ENCODE measurements around the gene TBL3.
A peak's percentile ranks its signal among the peaks of the same experiment; 100 is the strongest.

TBL3 gene

GRCh38 chr16:1974157-1975070, 2.6 kb downstream of the TBL3 start:
- TF ChIP-seq CTCF (IDR thresholded peaks at IDR 0.05): no peak
- Mint-ChIP-seq H3K4me1 (peaks cover 20% of the 10 kb centered on the region), H3K4me3 (peak overlapping the region; percentile 13), H3K9me3 (no peaks in the 10 kb centered on the region), H3K36me3 (ENCODE audit: low read depth) (peaks cover 5% of the 10 kb centered on the region), H3K27ac (no peak overlapping the region), H3K27me3 (ENCODE audit: low read depth, poor library complexity) (peaks cover 20% of the 10 kb centered on the region)
- DNase-seq: no peak

- no peak for DNase-seq
- no peak overlapping the region for H3K27ac Mint-ChIP-seq
- TF ChIP-seq CTCF (IDR thresholded peaks at IDR 0.05): no peak
- H3K4me3 Mint-ChIP-seq: no peak overlapping the region
- H3K27me3 Mint-ChIP-seq (ENCODE audit: low read depth, poor library complexity): peaks cover 32% of the 10 kb centered on the region
- H3K36me3 Mint-ChIP-seq (ENCODE audit: low read depth): peaks cover 5% of the 10 kb centered on the region
- no peaks in the 10 kb centered on the region for H3K9me3 Mint-ChIP-seq
- peaks cover 20% of the 10 kb centered on the region for H3K4me1 Mint-ChIP-seq
These were observed 3.8 kb downstream of the TBL3 start for GRCh38 chr16:1975432-1976215.

- no peak for DNase-seq
- Mint-ChIP-seq H3K27ac (no peak overlapping the region), H3K9me3 (no peaks in the 10 kb centered on the region), H3K4me1 (peaks cover 15% of the 10 kb centered on the region), H3K4me3 (no peak overlapping the region), H3K27me3 (ENCODE audit: low read depth, poor library complexity) (peaks cover 38% of the 10 kb centered on the region), H3K36me3 (ENCODE audit: low read depth) (peaks cover 5% of the 10 kb centered on the region)
- no peak for TF ChIP-seq CTCF (IDR thresholded peaks at IDR 0.05)
These were observed 4.3 kb downstream of the TBL3 start for GRCh38 chr16:1976216-1976520.

GRCh38 chr16:1976951-1977874, 5.4 kb downstream of the TBL3 start:
- H3K4me3 Mint-ChIP-seq: no peak overlapping the region
- no peak for DNase-seq
- no peak overlapping the region for H3K27ac Mint-ChIP-seq
- peaks cover 7% of the 10 kb centered on the region for H3K4me1 Mint-ChIP-seq
- peaks cover 46% of the 10 kb centered on the region for H3K27me3 Mint-ChIP-seq (ENCODE audit: low read depth, poor library complexity)
- peaks cover 5% of the 10 kb centered on the region for H3K36me3 Mint-ChIP-seq (ENCODE audit: low read depth)
- H3K9me3 Mint-ChIP-seq: no peaks in the 10 kb centered on the region
- TF ChIP-seq CTCF (IDR thresholded peaks at IDR 0.05): no peak

GRCh38 chr16:1977875-1978268, 6.0 kb downstream of the TBL3 start:
- H3K27ac Mint-ChIP-seq: no peak overlapping the region
- H3K9me3 Mint-ChIP-seq: no peaks in the 10 kb centered on the region
- no peak for TF ChIP-seq CTCF (IDR thresholded peaks at IDR 0.05)
- peaks cover 52% of the 10 kb centered on the region for H3K27me3 Mint-ChIP-seq (ENCODE audit: low read depth, poor library complexity)
- H3K4me1 Mint-ChIP-seq: peaks cover 6% of the 10 kb centered on the region
- H3K4me3 Mint-ChIP-seq: no peak overlapping the region
- H3K36me3 Mint-ChIP-seq (ENCODE audit: low read depth): peaks cover 5% of the 10 kb centered on the region
- no peak for DNase-seq

Measured in nephron progenitor cell (in vitro differentiated cells).